ENCODE data around the gene CFD. TPM values are rescaled to one million over a fixed set of nuclear protein-coding genes. Genes with fewer than 3 reads are reported as not detected.
A peak's percentile ranks its signal among the peaks of the same experiment; 100 is the strongest.

CFD gene
- total and polyA plus RNA-seq, 5 donors, result 221 to 869 (median 388) TPM

DNA sequence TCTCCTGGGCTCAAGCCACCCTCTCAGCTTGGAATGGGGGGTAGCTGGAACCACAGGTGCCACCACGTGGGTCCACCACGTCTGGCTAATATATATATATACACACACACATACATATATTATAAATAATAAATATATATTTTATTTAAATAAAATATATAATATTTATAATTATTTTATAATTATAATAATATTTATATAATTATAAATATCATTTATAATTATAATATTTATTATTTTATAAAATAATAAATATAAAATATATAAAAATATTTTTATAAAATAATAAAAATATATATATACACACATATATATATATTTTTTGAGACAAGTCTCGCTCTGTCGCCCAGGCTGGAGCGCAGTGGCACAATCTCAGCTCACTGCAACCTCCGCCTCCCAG is 4.9 kb upstream of the CFD start:
- 79% methylated on average over 6 of the region's 6 CpGs for WGBS
- no peaks in the 10 kb centered on the region for H3K9me3 ChIP-seq (ENCODE audit: control insufficient read depth, low read length)
- DNase-seq, result no peak
- no peak for ATAC-seq
- no peaks in the 10 kb centered on the region for H3K4me1 ChIP-seq (ENCODE audit: control insufficient read depth, insufficient read depth, low read length)
- H3K27me3 ChIP-seq (ENCODE audit: control insufficient read depth, insufficient read depth), result no peaks in the 10 kb centered on the region
- H3K27ac ChIP-seq (ENCODE audit: low read length), result no peak overlapping the region
- intact Hi-C loops (cut with DNase I), result loop anchor here in 2 of 4 donors (10.0 kb wide), 2 partner anchors 50 to 80 kb away; no protein-coding TSS in a partner anchor
- no peak overlapping the region for H3K4me3 ChIP-seq (ENCODE audit: low read length)

DNA sequence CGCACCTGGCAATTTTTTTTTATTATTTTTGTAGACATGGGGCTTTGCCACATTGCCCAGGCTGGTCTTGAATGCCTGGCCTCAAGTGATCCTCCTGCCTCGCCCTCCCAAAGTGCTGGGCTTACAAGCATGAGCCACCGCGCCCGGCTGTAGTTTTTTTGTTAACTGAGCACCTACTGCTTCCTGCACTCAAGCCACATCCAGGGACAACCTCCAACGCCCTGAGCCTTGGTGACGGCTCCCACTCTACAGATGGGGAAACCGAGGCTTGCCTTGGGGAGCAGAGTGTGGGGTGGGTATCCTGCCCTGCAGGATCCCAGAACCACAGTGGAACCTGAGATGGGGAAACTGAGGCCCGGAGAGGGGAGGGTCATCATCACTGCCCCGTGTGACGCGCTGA is 4.3 kb upstream of the CFD start:
- WGBS, result 87% methylated on average over 12 of the region's 12 CpGs
- peak in 1 of 3 donors; percentile 40 for DNase-seq
- intact Hi-C loops (cut with DNase I), result loop anchor here in 3 of 4 donors (5.0 to 10.0 kb wide), 5 partner anchors 50 to 88 kb away; partner anchors contain the start of gene KISS1R (in 1 of the 3)
- ATAC-seq, result no peak
- Histone ChIP-seq H3K4me3 (ENCODE audit: low read length) (no peak overlapping the region), H3K27ac (ENCODE audit: low read length) (no peak overlapping the region), H3K27me3 (ENCODE audit: control insufficient read depth, insufficient read depth) (no peaks in the 10 kb centered on the region), H3K4me1 (ENCODE audit: control insufficient read depth, insufficient read depth, low read length) (no peaks in the 10 kb centered on the region), H3K9me3 (ENCODE audit: control insufficient read depth, low read length) (no peaks in the 10 kb centered on the region)

DNA sequence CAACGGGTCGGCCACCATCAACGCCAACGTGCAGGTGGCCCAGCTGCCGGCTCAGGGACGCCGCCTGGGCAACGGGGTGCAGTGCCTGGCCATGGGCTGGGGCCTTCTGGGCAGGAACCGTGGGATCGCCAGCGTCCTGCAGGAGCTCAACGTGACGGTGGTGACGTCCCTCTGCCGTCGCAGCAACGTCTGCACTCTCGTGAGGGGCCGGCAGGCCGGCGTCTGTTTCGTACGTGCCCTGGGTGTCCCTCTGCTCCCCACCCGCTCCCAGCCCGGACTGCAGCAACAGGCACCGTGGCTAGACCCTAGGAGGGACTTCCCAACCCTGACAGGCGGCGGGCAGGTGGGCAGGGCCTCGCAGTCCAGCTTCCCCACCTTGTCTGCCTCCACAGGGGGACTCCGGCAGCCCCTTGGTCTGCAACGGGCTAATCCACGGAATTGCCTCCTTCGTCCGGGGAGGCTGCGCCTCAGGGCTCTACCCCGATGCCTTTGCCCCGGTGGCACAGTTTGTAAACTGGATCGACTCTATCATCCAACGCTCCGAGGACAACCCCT is 3.8 kb upstream of the CFD start:
- Histone ChIP-seq H3K4me1 (ENCODE audit: control insufficient read depth, insufficient read depth, low read length) (no peaks in the 10 kb centered on the region), H3K4me3 (ENCODE audit: low read length) (no peak overlapping the region), H3K9me3 (ENCODE audit: control insufficient read depth, low read length) (no peaks in the 10 kb centered on the region), H3K27me3 (ENCODE audit: control insufficient read depth, insufficient read depth) (no peaks in the 10 kb centered on the region), H3K27ac (ENCODE audit: low read length) (no peak overlapping the region)
- whole genome bisulfite sequencing, result 73% methylated on average over 40 of the region's 40 CpGs
- no peak for ATAC-seq
- intact Hi-C loops (cut with DNase I), result loop anchor here in 3 of 4 donors (5.0 to 10.0 kb wide), 5 partner anchors 51 to 88 kb away; partner anchors contain the start of gene KISS1R (in 1 of the 3)
- peak; percentile 16 to 54 (median 46) for DNase-seq

DNA sequence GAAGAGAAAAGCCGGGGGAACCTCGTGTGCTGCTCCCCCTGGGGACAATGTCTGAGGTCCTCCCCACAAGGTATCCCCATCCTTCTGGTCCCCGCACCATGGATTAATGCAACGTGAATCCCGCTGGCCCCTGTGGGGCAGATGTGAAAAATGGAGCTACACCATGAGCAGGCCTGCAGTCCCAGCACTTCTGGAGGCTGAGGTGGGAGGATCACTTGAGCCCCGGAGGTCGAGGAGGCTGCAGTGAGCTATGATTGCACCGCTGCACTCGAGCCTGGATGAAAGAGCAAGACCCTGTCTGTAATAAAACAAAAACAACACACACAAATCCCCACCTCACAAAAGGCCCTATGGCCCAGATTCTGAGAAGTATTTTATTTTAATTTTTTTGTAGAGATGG is 1.2 kb upstream of the CFD start:
- ATAC-seq, result no peak
- Histone ChIP-seq H3K4me1 (ENCODE audit: control insufficient read depth, insufficient read depth, low read length) (no peaks in the 10 kb centered on the region), H3K4me3 (ENCODE audit: low read length) (no peak overlapping the region), H3K27me3 (ENCODE audit: control insufficient read depth, insufficient read depth) (no peaks in the 10 kb centered on the region), H3K27ac (ENCODE audit: low read length) (peak overlapping the region; percentile 62), H3K9me3 (ENCODE audit: control insufficient read depth, low read length) (no peaks in the 10 kb centered on the region)
- WGBS, result 79% methylated on average over 9 of the region's 9 CpGs
- intact Hi-C loops (cut with DNase I), result loop anchor here in 3 of 4 donors (5.0 to 10.0 kb wide), 5 partner anchors 53 to 91 kb away; partner anchors contain the start of gene KISS1R (in 1 of the 3)
- peak in 1 of 3 donors; percentile 26 for DNase-seq

DNA sequence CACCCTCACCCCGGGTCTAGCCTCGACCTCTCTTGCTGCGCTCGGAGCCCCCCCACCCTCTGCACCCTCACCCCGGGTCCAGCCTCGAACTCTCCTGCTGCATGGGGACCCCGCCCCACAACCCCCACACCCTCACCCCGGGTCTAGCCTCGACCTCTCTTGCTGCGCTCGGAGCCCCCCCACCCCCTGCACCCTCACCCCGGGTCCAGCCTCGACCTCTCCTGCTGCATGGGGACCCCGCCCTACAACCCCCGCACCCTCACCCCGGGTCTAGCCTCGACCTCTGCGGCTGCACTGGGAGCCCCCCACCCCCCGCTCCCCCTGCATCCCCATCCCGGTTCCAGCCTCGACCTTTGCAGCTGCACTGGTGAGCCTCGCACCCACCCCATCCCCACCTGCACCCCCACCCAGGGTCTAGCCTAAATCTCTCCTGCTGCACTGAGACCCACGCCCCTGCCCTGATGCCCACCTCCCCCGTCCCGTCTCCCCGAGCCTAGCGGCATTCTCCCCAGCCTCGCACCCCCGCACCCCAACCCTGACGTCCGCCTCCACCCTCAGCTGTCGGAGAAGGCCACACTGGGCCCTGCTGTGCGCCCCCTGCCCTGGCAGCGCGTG is 1.8 kb downstream of the CFD start:
- no peaks in the 10 kb centered on the region for H3K9me3 ChIP-seq (ENCODE audit: control insufficient read depth, low read length)
- no peak overlapping the region for H3K27ac ChIP-seq (ENCODE audit: low read length)
- 68% methylated on average over 34 of the region's 35 CpGs for WGBS
- peak overlapping the region; percentile 54 for H3K4me3 ChIP-seq (ENCODE audit: low read length)
- ATAC-seq (no peak), DNase-seq (peak in 1 of 3 donors; percentile 58)
- no peaks in the 10 kb centered on the region for H3K4me1 ChIP-seq (ENCODE audit: control insufficient read depth, insufficient read depth, low read length)
- intact Hi-C loops (cut with DNase I), result loop anchor here in 2 of 4 donors (10.0 kb wide), 1 partner anchor 54 kb away; the partner anchor contains the start of genes KISS1R (in 2 of the 2) and R3HDM4 (in 2 of the 2)
- no peaks in the 10 kb centered on the region for H3K27me3 ChIP-seq (ENCODE audit: control insufficient read depth, insufficient read depth)

DNA sequence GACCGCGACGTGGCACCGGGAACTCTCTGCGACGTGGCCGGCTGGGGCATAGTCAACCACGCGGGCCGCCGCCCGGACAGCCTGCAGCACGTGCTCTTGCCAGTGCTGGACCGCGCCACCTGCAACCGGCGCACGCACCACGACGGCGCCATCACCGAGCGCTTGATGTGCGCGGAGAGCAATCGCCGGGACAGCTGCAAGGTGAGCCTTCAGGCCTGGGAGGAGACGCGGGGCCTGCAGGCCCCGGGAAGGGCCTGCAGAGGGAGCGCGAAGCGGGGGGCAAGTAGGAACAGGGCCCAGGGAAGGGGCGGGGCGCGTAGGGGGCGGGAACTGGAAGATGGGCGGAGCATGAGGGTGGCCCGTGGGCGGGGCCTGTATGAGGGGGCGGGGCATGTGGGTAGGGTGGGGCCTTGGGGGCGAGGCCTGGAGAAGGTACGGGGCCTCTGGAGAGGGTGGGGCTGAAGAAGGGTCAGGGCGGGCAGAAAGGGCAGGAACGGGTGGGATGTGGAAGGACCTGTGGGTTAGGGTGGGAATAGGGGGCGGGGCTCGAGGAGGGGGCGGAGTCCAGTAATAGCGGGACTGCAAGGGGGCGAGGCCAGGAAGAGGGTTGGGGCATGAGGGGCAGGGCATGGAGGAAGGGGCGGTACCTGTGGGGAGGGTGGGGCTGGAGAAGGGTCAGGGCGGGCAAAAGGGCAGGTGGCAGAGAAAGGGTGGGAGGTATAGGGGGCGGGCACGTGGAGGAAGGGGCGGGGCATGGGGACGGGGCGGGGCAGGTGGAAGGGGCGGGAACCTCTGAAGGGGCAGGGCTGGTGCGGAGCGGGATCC is 2.5 kb downstream of the CFD start:
- intact Hi-C loops (cut with DNase I), result loop anchor here in 2 of 4 donors (10.0 kb wide), 1 partner anchor 53 kb away; the partner anchor contains the start of genes KISS1R (in 2 of the 2) and R3HDM4 (in 2 of the 2)
- ATAC-seq, result peak in 1 of 2 donors; percentile 25
- Histone ChIP-seq H3K27ac (ENCODE audit: low read length) (no peak overlapping the region), H3K4me3 (ENCODE audit: low read length) (no peak overlapping the region), H3K27me3 (ENCODE audit: control insufficient read depth, insufficient read depth) (no peaks in the 10 kb centered on the region), H3K4me1 (ENCODE audit: control insufficient read depth, insufficient read depth, low read length) (no peaks in the 10 kb centered on the region), H3K9me3 (ENCODE audit: control insufficient read depth, low read length) (no peaks in the 10 kb centered on the region)
- WGBS, result 25% methylated on average over 60 of the region's 60 CpGs
- peak; percentile 55 to 81 (median 78) for DNase-seq

DNA sequence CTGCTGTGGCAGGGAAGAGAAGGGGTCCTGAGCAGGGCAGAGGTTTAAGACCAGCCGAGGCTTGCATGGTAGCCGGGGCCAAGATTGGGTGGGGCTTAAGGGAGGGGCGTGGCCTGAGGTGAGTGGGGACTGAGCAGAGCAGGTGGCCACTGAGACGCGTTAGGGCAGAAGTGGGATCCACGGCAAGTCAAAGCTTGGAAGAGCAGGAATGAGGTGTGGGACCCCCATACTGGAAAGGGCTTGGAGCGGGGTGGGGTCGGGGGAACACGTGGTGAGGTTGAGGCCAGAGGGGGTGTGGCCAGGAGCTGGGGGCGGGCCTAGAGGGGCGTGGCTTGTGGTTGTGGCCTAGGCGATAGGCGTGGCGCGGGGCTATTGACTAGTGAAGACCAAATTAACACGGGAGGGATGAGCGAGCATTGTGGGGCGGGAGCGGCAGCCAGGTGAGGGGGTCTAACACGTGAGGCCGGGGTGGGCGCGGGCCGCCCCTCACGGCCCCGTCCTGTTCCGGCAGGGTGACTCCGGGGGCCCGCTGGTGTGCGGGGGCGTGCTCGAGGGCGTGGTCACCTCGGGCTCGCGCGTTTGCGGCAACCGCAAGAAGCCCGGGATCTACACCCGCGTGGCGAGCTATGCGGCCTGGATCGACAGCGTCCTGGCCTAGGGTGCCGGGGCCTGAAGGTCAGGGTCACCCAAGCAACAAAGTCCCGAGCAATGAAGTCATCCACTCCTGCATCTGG is 3.3 kb downstream of the CFD start:
- WGBS, result 23% methylated on average over 48 of the region's 48 CpGs
- DNase-seq (peak; percentile 70 to 89 (median 87)), ATAC-seq (peak in 1 of 2 donors; percentile 31)
- Histone ChIP-seq H3K4me3 (ENCODE audit: low read length) (no peak overlapping the region), H3K27me3 (ENCODE audit: control insufficient read depth, insufficient read depth) (no peaks in the 10 kb centered on the region), H3K4me1 (ENCODE audit: control insufficient read depth, insufficient read depth, low read length) (no peaks in the 10 kb centered on the region), H3K9me3 (ENCODE audit: control insufficient read depth, low read length) (no peaks in the 10 kb centered on the region), H3K27ac (ENCODE audit: low read length) (no peak overlapping the region)
- intact Hi-C loops (cut with DNase I), result loop anchor here in 2 of 4 donors (10.0 kb wide), 1 partner anchor 52 kb away; the partner anchor contains the start of genes KISS1R (in 2 of the 2) and R3HDM4 (in 2 of the 2)

DNA sequence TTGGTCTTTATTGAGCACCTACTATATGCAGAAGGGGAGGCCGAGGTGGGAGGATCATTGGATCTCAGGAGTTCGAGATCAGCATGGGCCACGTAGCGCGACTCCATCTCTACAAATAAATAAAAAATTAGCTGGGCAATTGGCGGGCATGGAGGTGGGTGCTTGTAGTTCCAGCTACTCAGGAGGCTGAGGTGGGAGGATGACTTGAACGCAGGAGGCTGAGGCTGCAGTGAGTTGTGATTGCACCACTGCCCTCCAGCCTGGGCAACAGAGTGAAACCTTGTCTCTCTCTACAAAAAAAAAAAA is 3.8 kb downstream of the CFD start:
- no peaks in the 10 kb centered on the region for H3K27me3 ChIP-seq (ENCODE audit: control insufficient read depth, insufficient read depth)
- no peak for ATAC-seq
- no peaks in the 10 kb centered on the region for H3K9me3 ChIP-seq (ENCODE audit: control insufficient read depth, low read length)
- H3K4me3 ChIP-seq (ENCODE audit: low read length), result no peak overlapping the region
- 72% methylated on average over 7 of the region's 7 CpGs for WGBS
- peak in 1 of 3 donors; percentile 38 for DNase-seq
- H3K4me1 ChIP-seq (ENCODE audit: control insufficient read depth, insufficient read depth, low read length), result no peaks in the 10 kb centered on the region
- intact Hi-C loops (cut with DNase I), result loop anchor here in 2 of 4 donors (10.0 kb wide), 1 partner anchor 52 kb away; the partner anchor contains the start of genes KISS1R (in 2 of the 2) and R3HDM4 (in 2 of the 2)
- H3K27ac ChIP-seq (ENCODE audit: low read length), result no peak overlapping the region

DNA sequence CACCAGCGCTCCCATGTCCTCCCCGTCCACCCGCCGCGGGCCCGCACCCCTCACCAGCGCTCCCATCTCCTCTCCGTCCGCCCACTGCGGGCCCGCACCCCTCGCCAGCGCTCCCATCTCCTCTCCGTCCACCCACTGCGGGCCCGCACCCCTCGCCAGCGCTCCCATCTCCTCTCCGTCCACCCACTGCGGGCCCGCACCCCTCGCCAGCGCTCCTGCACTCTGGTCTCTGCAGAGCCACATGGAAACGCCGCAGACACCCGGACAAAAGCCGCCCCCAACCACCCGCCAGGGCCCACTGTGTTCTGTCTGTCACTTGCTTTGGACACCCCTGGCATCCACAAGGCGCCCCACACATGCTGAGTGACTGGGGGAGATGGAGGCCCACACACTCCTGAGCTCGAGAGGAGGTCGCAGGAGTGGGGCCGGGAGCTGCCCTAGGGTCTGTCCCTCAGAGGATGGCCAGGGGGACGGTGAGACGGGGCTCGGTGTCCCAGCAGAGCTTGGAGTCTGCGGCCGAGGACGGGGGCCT is 7.4 kb downstream of the CFD start:
- H3K9me3 ChIP-seq (ENCODE audit: control insufficient read depth, low read length), result no peaks in the 10 kb centered on the region
- no peak for ATAC-seq
- H3K4me1 ChIP-seq (ENCODE audit: control insufficient read depth, insufficient read depth, low read length), result no peaks in the 10 kb centered on the region
- no peak overlapping the region for H3K4me3 ChIP-seq (ENCODE audit: low read length)
- H3K27me3 ChIP-seq (ENCODE audit: control insufficient read depth, insufficient read depth), result no peaks in the 10 kb centered on the region
- H3K27ac ChIP-seq (ENCODE audit: low read length), result no peak overlapping the region
- 86% methylated on average over 38 of the region's 38 CpGs for WGBS
- intact Hi-C loops (cut with DNase I), result loop anchor here in 2 of 4 donors (10.0 kb wide), 1 partner anchor 48 kb away; the partner anchor contains the start of genes KISS1R (in 2 of the 2) and R3HDM4 (in 2 of the 2)
- DNase-seq, result peak in 1 of 3 donors; percentile 69

DNA sequence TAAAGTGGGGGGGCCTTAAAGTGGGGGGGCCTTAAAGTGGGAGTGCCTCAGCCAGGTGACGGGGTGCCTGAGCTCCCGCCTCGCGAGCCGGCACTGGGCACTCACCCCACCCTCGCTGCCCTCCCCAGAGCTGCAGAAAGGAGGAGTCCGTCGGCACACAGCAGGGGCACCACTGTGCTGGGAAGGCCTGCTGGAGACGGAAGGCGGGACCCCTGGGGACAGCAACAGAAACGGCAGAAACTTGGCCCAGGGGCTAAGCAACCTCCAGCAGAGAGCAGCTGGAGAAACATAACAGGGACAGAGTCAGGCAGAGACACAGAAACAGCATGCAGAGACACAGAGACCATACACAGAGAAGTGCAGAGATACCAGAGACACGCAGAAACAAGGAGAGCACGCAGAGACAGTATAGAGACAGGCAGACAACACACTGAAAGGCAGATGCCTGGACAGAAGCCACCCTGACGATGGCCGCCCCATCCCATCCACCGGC is 7.9 kb downstream of the CFD start:
- WGBS, result 61% methylated on average over 16 of the region's 16 CpGs
- peak in 2 of 3 donors; percentile 76 to 84 for DNase-seq
- no peak for ATAC-seq
- no peaks in the 10 kb centered on the region for H3K9me3 ChIP-seq (ENCODE audit: control insufficient read depth, low read length)
- intact Hi-C loops (cut with DNase I), result loop anchor here in 2 of 4 donors (10.0 kb wide), 1 partner anchor 47 kb away; the partner anchor contains the start of genes KISS1R (in 2 of the 2) and R3HDM4 (in 2 of the 2)
- H3K27ac ChIP-seq (ENCODE audit: low read length), result no peak overlapping the region
- H3K4me1 ChIP-seq (ENCODE audit: control insufficient read depth, insufficient read depth, low read length), result no peaks in the 10 kb centered on the region
- no peak overlapping the region for H3K4me3 ChIP-seq (ENCODE audit: low read length)
- H3K27me3 ChIP-seq (ENCODE audit: control insufficient read depth, insufficient read depth), result no peaks in the 10 kb centered on the region

Data from right cardiac atrium (tissue), 5 donors.